NT2/D1 (cell line): ENCODE results near the gene ZNF615.
"Not testable (repeated sequence)": the region's sequence is repeated elsewhere in the genome, so short reads cannot be mapped to it uniquely, and the experiment has no call there.

ENCODE experiments used
- SUZ12 ChIP-seq: IDR thresholded peaks from 2 replicates; pipeline ENCODE4 v1.6.1; 2011; ENCODE audit not compliant: insufficient read length, insufficient read depth; ENCODE audit errors: extremely low read depth
- YY1 ChIP-seq: IDR thresholded peaks from 2 replicates; pipeline ENCODE4 v1.6.1; 2011; ENCODE audit not compliant: insufficient read length, insufficient read depth
- ZNF274 ChIP-seq: IDR thresholded peaks from 2 replicates; pipeline ENCODE4 v1.6.1; 2011; ENCODE audit warnings: mild to moderate bottlenecking, low read depth, low read length

DNA sequence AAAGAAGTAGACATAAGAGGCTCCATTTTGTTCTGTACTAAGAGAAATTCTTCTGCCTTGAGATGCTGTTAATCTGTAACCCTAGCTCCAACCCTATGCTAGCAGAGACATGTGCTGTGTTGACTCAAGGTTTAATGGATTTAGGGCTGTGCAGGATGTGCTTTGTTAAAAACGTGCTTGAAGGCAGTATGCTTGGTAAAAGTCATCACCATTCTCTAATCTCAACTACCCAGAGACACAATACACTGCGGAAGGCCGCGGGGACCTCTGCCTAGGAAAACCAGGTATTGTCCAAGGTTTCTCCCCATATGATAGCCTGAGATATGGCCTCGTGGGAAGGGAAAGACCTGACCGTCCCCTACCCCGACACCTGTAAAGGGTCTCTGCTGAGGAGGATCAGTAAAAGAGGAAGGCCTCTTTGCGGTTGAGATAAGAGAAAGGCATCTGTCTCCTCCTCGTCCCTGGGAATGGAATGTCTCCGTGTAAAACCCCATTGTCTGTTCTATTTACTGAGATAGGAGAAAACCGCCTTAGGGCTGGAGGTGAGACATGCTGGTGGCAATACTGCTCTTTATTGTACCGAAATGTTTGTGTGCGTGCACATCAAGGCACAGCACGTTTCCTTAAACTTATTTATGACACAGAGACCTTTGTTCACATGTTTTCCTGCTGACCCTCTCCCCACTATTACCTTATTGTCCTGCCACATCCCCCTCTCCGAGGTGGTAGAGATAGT lies 18.4 kb upstream of the ZNF615 start:
- TF ChIP-seq YY1, ZNF274, SUZ12: not testable (repeated sequence)
